Suppressor macrophage treated with lipopolysaccharide for 4 hours (primary cell): ENCODE data around the gene TMEM270.
A peak's percentile ranks its signal among the peaks of the same experiment; 100 is the strongest.
"Not testable (repeated sequence)": the region's sequence is repeated elsewhere in the genome, so short reads cannot be mapped to it uniquely, and the experiment has no call there.

ENCODE experiments used
- DNase-seq: peaks from one replicate; pipeline ENCODE4 v3.0.0-alpha.2; 2020

The TMEM270 gene

GRCh38 chr7:73860859-73861258 is at the start of gene TMEM270:
Gene TMEM270, plus strand, starts transcription at chr7:73861159. Its CDS starts 36 bp downstream, at chr7:73861195.
- no peak for DNase-seq

- DNase-seq: peak; percentile 83
Observed at GRCh38 chr7:73811760-73812168, 49.2 kb upstream of the TMEM270 start.

GRCh38 chr7:73812996-73813395 is 48.0 kb upstream of the TMEM270 start:
- DNase-seq: no peak

GRCh38 chr7:73815436-73815835 is 45.5 kb upstream of the TMEM270 start:
- no peak for DNase-seq

GRCh38 chr7:73817121-73817520 is 43.8 kb upstream of the TMEM270 start:
- DNase-seq: no peak

- no peak for DNase-seq
Observed at GRCh38 chr7:73820013-73820412, 40.9 kb upstream of the TMEM270 start.

- not testable (repeated sequence) for DNase-seq
Observed at GRCh38 chr7:73821597-73822285, 39.2 kb upstream of the TMEM270 start.

GRCh38 chr7:73822319-73823173 is 38.4 kb upstream of the TMEM270 start:
- no peak for DNase-seq

- DNase-seq: no peak
Observed at GRCh38 chr7:73823257-73823656, 37.7 kb upstream of the TMEM270 start.

- no peak for DNase-seq
Observed at GRCh38 chr7:73823873-73824592, 36.9 kb upstream of the TMEM270 start.

GRCh38 chr7:73824986-73825385 is 36.0 kb upstream of the TMEM270 start:
- DNase-seq: no peak

- DNase-seq: no peak
Observed at GRCh38 chr7:73827567-73828106, 33.3 kb upstream of the TMEM270 start.

- peak; percentile 57 for DNase-seq
Observed at GRCh38 chr7:73828107-73828803, 32.7 kb upstream of the TMEM270 start.

- DNase-seq: no peak
Observed at GRCh38 chr7:73828972-73829371, 32.0 kb upstream of the TMEM270 start.

GRCh38 chr7:73829505-73829904 is 31.5 kb upstream of the TMEM270 start:
- no peak for DNase-seq

- no peak for DNase-seq
Observed at GRCh38 chr7:73829921-73830680, 30.9 kb upstream of the TMEM270 start.

- no peak for DNase-seq
Observed at GRCh38 chr7:73830681-73831583, 30.0 kb upstream of the TMEM270 start, which contains the start of gene CLDN4. Gene CLDN4, plus strand, starts transcription at chr7:73830996. Its CDS starts 206 bp downstream, at chr7:73831202.

- no peak for DNase-seq
Observed at GRCh38 chr7:73831584-73831833, 29.4 kb upstream of the TMEM270 start.

- DNase-seq: peak; percentile 47
Observed at GRCh38 chr7:73831834-73832651, 28.9 kb upstream of the TMEM270 start.

- no peak for DNase-seq
Observed at GRCh38 chr7:73832806-73833205, 28.2 kb upstream of the TMEM270 start.
